Astrocyte (in vitro differentiated cells and primary cell): Measurements from ENCODE around the gene HMG20A.

Source experiments
- CTCF ChIP-seq: IDR thresholded peaks from 2 replicates; pipeline ENCODE4 v1.5.1; 2011; ENCODE audit warnings: low read depth, mild to moderate bottlenecking, inconsistent platforms, low read length, moderate library complexity; ENCODE audit not compliant: insufficient read depth
- EZH2 ChIP-seq: IDR thresholded peaks from 2 replicates; pipeline ENCODE4 v1.6.1; 2012; ENCODE audit warnings: mild to moderate bottlenecking, low read length, inconsistent platforms; ENCODE audit not compliant: insufficient read depth

GRCh38 chr15:77479015-77479414 lies 58.3 kb downstream of the HMG20A start:
- TF ChIP-seq CTCF (no peak), EZH2 (no peak)
